SK-N-SH (cell line): ENCODE results near the gene JADE2. TPM values are rescaled to one million over a fixed set of nuclear protein-coding genes. Genes with fewer than 3 reads are reported as not detected.

Experiments used
- CHD2 ChIP-seq: fragments of 150-350 bp; IDR thresholded peaks from 2 replicates; pipeline ENCODE4 v1.6.1; 2018; ENCODE audit warnings: low read length; ENCODE audit not compliant: partially characterized antibody
- ELF1 ChIP-seq: IDR thresholded peaks from 2 replicates; pipeline ENCODE4 v1.4.0; 2012
- EZH2phosphoT487 ChIP-seq: fragments of 200-600 bp; sonication (generic); IDR thresholded peaks from 2 replicates; pipeline ENCODE4 v1.6.1; 2017; ENCODE audit warnings: low read depth, mixed run types, mild to moderate bottlenecking, antibody characterized with exemption, moderate library complexity, borderline replicate concordance
- FOXJ3 ChIP-seq: sonication (generic); formaldehyde crosslinking; IDR thresholded peaks from 2 replicates; pipeline ENCODE4 v1.5.1; 2020; ENCODE audit warnings: mild to moderate bottlenecking, missing genetic modification reagents
- FOXM1 ChIP-seq: IDR thresholded peaks from 2 replicates; pipeline ENCODE4 v1.4.0; 2012; ENCODE audit warnings: low read depth, mild to moderate bottlenecking
- GABPA ChIP-seq: IDR thresholded peaks from 2 replicates; pipeline ENCODE4 v1.4.0; 2012; ENCODE audit warnings: low read depth, mild to moderate bottlenecking
- GATA2 ChIP-seq: sonication (generic); formaldehyde crosslinking; IDR thresholded peaks from 2 replicates; pipeline ENCODE4 v1.5.0; 2020; ENCODE audit warnings: mild to moderate bottlenecking, missing genetic modification reagents
- MAX ChIP-seq: IDR thresholded peaks from 2 replicates; pipeline ENCODE4 v1.4.0; 2012; ENCODE audit warnings: low read depth
- MXI1 ChIP-seq: IDR thresholded peaks from 2 replicates; pipeline ENCODE4 v1.6.1; 2012; ENCODE audit warnings: mild to moderate bottlenecking, low read depth, low read length, improper control_type of control experiment
- NRF1 ChIP-seq: IDR thresholded peaks from 2 replicates; pipeline ENCODE4 v1.6.1; 2012; ENCODE audit warnings: low read depth, mild to moderate bottlenecking, low read length
- POLR2AphosphoS5 ChIP-seq: IDR thresholded peaks from 2 replicates; pipeline ENCODE4 v1.6.1; 2012; ENCODE audit warnings: low read depth, low read length
- RCOR1 ChIP-seq: fragments of 150-350 bp; IDR thresholded peaks from 2 replicates; pipeline ENCODE4 v1.6.1; 2017; ENCODE audit warnings: antibody characterized with exemption, low read length
- REST ChIP-seq: IDR thresholded peaks from 2 replicates; pipeline ENCODE4 v1.6.1; 2012; ENCODE audit warnings: mild to moderate bottlenecking, low read depth, low read length, moderate library complexity
- RFX5 ChIP-seq: IDR thresholded peaks from 2 replicates; pipeline ENCODE4 v1.6.1; 2012; ENCODE audit warnings: mild to moderate bottlenecking, improper control_type of control experiment, low read length
- RXRA ChIP-seq: IDR thresholded peaks from 2 replicates; pipeline ENCODE4 v1.4.0; 2012; ENCODE audit warnings: low read depth, mild to moderate bottlenecking, borderline replicate concordance
- SIN3A ChIP-seq: IDR thresholded peaks from 2 replicates; pipeline ENCODE4 v1.6.1; 2012; ENCODE audit warnings: low read depth, mild to moderate bottlenecking, low read length, moderate library complexity, borderline replicate concordance
- SMC3 ChIP-seq: IDR thresholded peaks from 2 replicates; pipeline ENCODE4 v1.6.1; 2012; ENCODE audit warnings: low read depth, low read length, improper control_type of control experiment
- TAF1 ChIP-seq: IDR thresholded peaks from 2 replicates; pipeline ENCODE4 v1.6.1; 2012; ENCODE audit warnings: low read depth, mild to moderate bottlenecking, low read length, moderate library complexity, borderline replicate concordance
- YY1 ChIP-seq: IDR thresholded peaks from 2 replicates; pipeline ENCODE4 v1.4.0; 2012; ENCODE audit warnings: low read depth, mild to moderate bottlenecking
- ZBTB33 ChIP-seq: IDR thresholded peaks from 2 replicates; pipeline ENCODE4 v1.4.0; 2012; ENCODE audit warnings: low read depth, borderline replicate concordance
- polyA plus RNA-seq, 3 experiments: library from polyadenylated mRNA; depleted of rRNA; stranded (reverse); fragments of >200 nt; gene quantifications; 2 replicates each; pipeline ENCODE4 v1.2.3, GENCODE V29; 2012
- TF ChIP-seq, protein P1 (sequence below): IDR thresholded peaks from 2 replicates; pipeline ENCODE4 v1.4.0; 2012; ENCODE audit warnings: low read depth, borderline replicate concordance
- TF ChIP-seq, protein P2 (sequence below): fragments of 150-350 bp; IDR thresholded peaks from 2 replicates; pipeline ENCODE4 v1.6.1; 2016; ENCODE audit warnings: mild to moderate bottlenecking, low read depth, low read length
- TF ChIP-seq, protein P3 (sequence below): IDR thresholded peaks from 2 replicates; pipeline ENCODE4; 2012

JADE2 gene
- polyA plus RNA-seq, 1 of the 3 experiments (the other 2 are of a cell fraction): 25.7 TPM

GRCh38 chr5:134554319-134555222, 29.1 kb downstream of the JADE2 start (continued):
- peak; percentile 92 for TF ChIP-seq RCOR1
- TF ChIP-seq ELF1: no peak
- peak; percentile 80 for TF ChIP-seq RXRA
- no peak for TF ChIP-seq REST
- peak; percentile 94 for TF ChIP-seq FOXJ3 (CRISPR knock-in tag)
- TF ChIP-seq, protein P1, sequence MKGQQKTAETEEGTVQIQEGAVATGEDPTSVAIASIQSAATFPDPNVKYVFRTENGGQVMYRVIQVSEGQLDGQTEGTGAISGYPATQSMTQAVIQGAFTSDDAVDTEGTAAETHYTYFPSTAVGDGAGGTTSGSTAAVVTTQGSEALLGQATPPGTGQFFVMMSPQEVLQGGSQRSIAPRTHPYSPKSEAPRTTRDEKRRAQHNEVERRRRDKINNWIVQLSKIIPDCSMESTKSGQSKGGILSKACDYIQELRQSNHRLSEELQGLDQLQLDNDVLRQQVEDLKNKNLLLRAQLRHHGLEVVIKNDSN: peak; percentile 81
- peak; percentile 90 for TF ChIP-seq CHD2
- 0 out of 2 replicates have a peak, but pooled peaks have one; percentile 35 for TF ChIP-seq ZBTB33
- TF ChIP-seq EZH2phosphoT487: no peak
- TF ChIP-seq MAX: peak; percentile 99
- peak; percentile 93 for TF ChIP-seq GATA2 (CRISPR knock-in tag)
- TF ChIP-seq POLR2AphosphoS5: peak; percentile 79; the same call in 1 of the 2 replicates
- 0 out of 2 replicates have a peak, but pooled peaks have one; percentile 57 for TF ChIP-seq RFX5
- TF ChIP-seq, protein P2, sequence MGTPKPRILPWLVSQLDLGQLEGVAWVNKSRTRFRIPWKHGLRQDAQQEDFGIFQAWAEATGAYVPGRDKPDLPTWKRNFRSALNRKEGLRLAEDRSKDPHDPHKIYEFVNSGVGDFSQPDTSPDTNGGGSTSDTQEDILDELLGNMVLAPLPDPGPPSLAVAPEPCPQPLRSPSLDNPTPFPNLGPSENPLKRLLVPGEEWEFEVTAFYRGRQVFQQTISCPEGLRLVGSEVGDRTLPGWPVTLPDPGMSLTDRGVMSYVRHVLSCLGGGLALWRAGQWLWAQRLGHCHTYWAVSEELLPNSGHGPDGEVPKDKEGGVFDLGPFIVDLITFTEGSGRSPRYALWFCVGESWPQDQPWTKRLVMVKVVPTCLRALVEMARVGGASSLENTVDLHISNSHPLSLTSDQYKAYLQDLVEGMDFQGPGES: no peak
- peak; percentile 22; the same call in 1 of the 2 replicates for TF ChIP-seq SMC3
- no peak for TF ChIP-seq FOXM1
- no peak for TF ChIP-seq TAF1
- no peak for TF ChIP-seq YY1
- TF ChIP-seq, protein P3, sequence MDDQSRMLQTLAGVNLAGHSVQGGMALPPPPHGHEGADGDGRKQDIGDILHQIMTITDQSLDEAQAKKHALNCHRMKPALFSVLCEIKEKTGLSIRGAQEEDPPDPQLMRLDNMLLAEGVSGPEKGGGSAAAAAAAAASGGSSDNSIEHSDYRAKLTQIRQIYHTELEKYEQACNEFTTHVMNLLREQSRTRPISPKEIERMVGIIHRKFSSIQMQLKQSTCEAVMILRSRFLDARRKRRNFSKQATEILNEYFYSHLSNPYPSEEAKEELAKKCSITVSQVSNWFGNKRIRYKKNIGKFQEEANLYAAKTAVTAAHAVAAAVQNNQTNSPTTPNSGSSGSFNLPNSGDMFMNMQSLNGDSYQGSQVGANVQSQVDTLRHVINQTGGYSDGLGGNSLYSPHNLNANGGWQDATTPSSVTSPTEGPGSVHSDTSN: peak; percentile 74
- no peak; the same call in 1 of the 2 replicates for TF ChIP-seq GABPA
- peak; percentile 94 for TF ChIP-seq SIN3A
- TF ChIP-seq NRF1: no peak
- peak; percentile 100 for TF ChIP-seq MXI1
- TF ChIP-seq, all 33 proteins: peak for 22
